ENCODE data around the gene CCDC32.

DNA sequence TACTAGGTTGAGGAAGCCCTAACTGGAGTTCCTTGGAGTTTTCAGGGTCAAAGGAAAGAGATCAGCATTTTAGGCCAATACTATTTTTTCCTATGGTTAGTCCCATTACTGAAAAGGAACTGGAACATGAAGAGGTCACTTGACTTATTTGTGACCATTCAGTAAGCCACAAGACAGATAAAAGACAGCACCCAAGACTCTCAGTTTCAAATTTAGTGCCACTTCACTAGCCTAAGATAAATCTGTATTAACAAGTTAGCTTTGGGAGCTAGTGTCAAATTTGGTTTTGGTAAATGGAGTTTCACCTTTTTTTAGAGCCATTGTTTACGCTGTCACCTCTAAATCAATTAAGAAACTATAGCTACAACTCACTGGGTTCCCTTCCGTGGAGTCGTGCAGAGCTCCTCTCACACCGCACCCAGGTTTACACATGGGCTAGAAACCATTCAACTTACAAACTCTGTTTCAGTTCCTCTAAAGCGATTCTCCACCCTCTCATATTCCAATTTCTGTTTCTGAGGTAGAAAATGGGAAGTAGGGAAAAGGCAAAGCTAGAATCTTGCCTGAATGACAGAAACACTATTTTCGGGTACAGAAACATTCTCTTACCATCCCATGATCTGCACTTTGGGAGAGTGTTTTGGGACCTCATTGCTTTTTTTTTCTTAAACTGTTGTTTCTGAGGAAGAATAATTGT is 14.4 kb downstream of the CCDC32 start:
- TF ChIP-seq CTCF (IDR thresholded peaks at IDR 0.05): no peak
- no peak for TF ChIP-seq POLR2A (IDR thresholded peaks at IDR 0.05)
